DOHH2 (cell line): ENCODE data around the gene PLSCR3.

Experiments
- CTCF ChIP-seq: fragments of 200-600 bp; sonication (generic); IDR thresholded peaks from one replicate; pipeline ENCODE4 v1.5.1; 2014; ENCODE audit warnings: antibody characterized with exemption, mild to moderate bottlenecking, low read depth, low read length; ENCODE audit not compliant: poor library complexity, severe bottlenecking
- EZH2phosphoT487 ChIP-seq: fragments of 200-600 bp; sonication (generic); IDR thresholded peaks from 2 replicates; pipeline ENCODE4 v1.6.1; 2017; ENCODE audit warnings: borderline replicate concordance, mild to moderate bottlenecking, antibody characterized with exemption, low read length, moderate library complexity, mixed read lengths

- no peak for TF ChIP-seq CTCF
- TF ChIP-seq EZH2phosphoT487 = no peak
Observed at GRCh38 chr17:7410634-7411426, 16.5 kb upstream of the PLSCR3 start.
